Duodenal mucosa (tissue), 2 donors: Measurements from ENCODE around the gene LMX1A.
A peak's percentile ranks its signal among the peaks of the same experiment; 100 is the strongest.

Experiments used
- H3K27ac ChIP-seq: one replicate; pipeline ENCODE4 v1.7.0; 2013; ENCODE audit warnings: low read depth, low read length
- H3K27me3 ChIP-seq, 2 donors: one replicate each; pipeline ENCODE4 v1.7.0; 2013; ENCODE audit warnings: low read length in 2 of 2, control low read depth in 1 of 2; ENCODE audit not compliant: insufficient read depth in 2 of 2, control insufficient read depth in 1 of 2
- H3K36me3 ChIP-seq, 2 donors: one replicate each; pipeline ENCODE4 v1.7.0; 2013; ENCODE audit warnings: low read length in 2 of 2, control low read depth in 1 of 2; ENCODE audit not compliant: insufficient read depth in 2 of 2, control insufficient read depth in 1 of 2
- H3K4me1 ChIP-seq, 2 donors: one replicate each; pipeline ENCODE4 v1.7.0; 2013; ENCODE audit warnings: low read length in 2 of 2, control low read depth in 1 of 2; ENCODE audit not compliant: insufficient read depth in 2 of 2, control insufficient read depth in 1 of 2
- H3K4me3 ChIP-seq, 2 donors: one replicate each; pipeline ENCODE4 v1.7.0; 2013; ENCODE audit warnings: low read length in 2 of 2, low read depth in 1 of 2
- H3K9ac ChIP-seq, 2 donors: one replicate each; pipeline ENCODE4 v1.7.0; 2013; ENCODE audit warnings: low read length in 2 of 2, low read depth in 1 of 2
- H3K9me3 ChIP-seq, 2 donors: one replicate each; pipeline ENCODE4 v1.7.0; 2013; ENCODE audit warnings: low read length in 2 of 2, control low read depth in 1 of 2; ENCODE audit not compliant: control insufficient read depth in 1 of 2

LMX1A gene

GRCh38 chr1:165367375-165367993 is 11.0 kb upstream of the LMX1A start:
- Histone ChIP-seq H3K9me3 (no peaks in the 10 kb centered on the region), H3K36me3 (no peaks in the 10 kb centered on the region), H3K27me3 (peaks cover 6 to 12% of the 10 kb centered on the region in 2 donors), H3K27ac (no peak overlapping the region), H3K9ac (no peak overlapping the region), H3K4me1 (peaks cover 0 to 6% of the 10 kb centered on the region in 2 donors), H3K4me3 (no peak overlapping the region)

DNA sequence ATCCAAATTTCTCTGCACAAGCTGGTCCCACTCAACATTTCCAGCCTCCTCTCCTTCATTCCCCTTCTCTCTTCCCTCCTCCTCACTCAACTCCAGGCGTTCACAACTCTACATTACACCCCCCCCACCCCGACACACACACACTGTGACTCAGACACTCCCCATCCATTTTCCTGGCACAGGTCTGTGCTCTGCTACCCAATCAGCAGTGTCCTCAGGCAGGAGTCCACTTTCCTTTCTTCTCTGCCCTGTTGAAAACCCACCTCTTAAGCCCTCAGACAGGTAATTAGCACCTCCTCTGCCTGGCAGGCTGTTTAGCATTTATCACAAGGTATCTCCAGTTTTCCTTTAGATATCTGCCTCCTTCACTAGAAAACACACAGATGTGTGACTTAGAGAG is 8.8 kb upstream of the LMX1A start:
- Histone ChIP-seq H3K4me3 (no peak overlapping the region), H3K27ac (no peak overlapping the region), H3K27me3 (peaks cover 18 to 25% of the 10 kb centered on the region in 2 donors), H3K9me3 (no peaks in the 10 kb centered on the region), H3K36me3 (no peaks in the 10 kb centered on the region), H3K4me1 (no peaks in the 10 kb centered on the region), H3K9ac (no peak overlapping the region)

GRCh38 chr1:165364568-165365133 is 8.1 kb upstream of the LMX1A start:
- Histone ChIP-seq H3K36me3 (no peaks in the 10 kb centered on the region), H3K4me3 (no peak overlapping the region), H3K9me3 (no peaks in the 10 kb centered on the region), H3K27me3 (peaks cover 20 to 29% of the 10 kb centered on the region in 2 donors), H3K4me1 (no peaks in the 10 kb centered on the region), H3K27ac (no peak overlapping the region), H3K9ac (no peak overlapping the region)

GRCh38 chr1:165356876-165357275 is 361 bp upstream of the LMX1A start:
- Histone ChIP-seq H3K27ac (no peak overlapping the region), H3K27me3 (peaks cover 74 to 78% of the 10 kb centered on the region in 2 donors), H3K4me3 (no peak overlapping the region), H3K36me3 (no peaks in the 10 kb centered on the region), H3K9ac (no peak overlapping the region), H3K4me1 (peaks cover 15 to 17% of the 10 kb centered on the region in 2 donors), H3K9me3 (no peaks in the 10 kb centered on the region)

DNA sequence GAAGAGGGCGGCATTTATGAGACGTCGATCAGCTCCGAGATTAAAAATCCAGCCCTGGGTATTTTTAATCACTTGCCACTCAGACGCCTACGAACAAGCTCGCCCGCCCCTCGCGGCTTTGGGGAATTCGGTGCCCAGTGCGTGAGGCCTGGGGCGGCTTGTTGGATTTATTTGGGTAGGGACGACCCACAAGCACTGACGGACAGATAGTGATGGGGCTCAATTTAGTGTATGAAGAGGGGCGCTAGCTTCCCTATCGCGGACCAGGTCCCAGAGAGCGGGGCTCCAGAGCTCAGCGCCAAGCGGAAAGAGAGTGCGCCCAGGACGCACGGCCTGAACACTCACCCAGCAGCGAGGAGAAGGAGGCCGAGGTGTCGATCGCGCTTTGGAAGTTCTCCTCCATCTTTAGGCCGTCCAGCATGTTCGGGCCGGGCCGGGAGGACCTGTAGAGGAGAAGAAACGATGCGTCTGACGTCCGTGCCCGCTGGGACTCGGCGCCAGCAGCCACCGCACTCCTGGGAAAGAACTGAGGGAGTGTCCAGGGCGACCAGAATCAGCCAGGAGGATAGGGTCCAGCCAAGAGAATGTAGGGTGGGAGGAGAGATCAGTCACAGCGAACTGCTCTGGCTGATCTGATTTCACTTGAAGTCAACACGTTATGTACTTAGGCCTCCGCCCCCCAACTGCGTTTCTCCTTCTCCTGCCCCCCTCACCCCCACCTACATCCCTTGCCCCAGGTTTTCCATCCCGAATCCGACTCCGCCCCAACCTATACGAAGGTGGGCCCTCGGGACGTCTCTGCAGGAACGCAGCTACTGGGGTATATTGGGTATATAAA is 1.2 kb downstream of the LMX1A start:
- Histone ChIP-seq H3K36me3 (no peaks in the 10 kb centered on the region), H3K9me3 (no peaks in the 10 kb centered on the region), H3K4me1 (peaks cover 15 to 17% of the 10 kb centered on the region in 2 donors), H3K27ac (no peak overlapping the region), H3K9ac (no peak overlapping the region), H3K4me3 (no peak overlapping the region), H3K27me3 (peaks cover 72 to 78% of the 10 kb centered on the region in 2 donors)

DNA sequence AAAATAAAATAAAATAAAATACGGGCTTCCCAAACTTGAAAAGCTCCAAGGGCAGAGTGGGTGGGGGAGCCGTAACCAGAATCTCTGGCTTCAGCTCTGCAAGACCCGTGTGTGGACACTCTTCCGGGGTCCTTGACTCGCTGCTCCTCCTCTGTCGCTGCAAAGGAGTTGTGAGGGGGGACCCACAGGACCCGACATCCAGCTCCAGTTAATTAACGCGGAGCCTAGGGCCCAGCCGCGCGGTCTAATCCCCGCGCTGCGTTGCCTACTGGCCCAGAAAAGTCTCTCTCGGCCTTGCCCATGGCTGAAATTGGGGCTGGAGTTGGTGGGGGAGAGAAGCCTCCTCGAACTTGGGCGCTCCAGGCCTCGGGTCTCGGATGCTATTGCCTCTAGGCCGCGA is 1.8 kb downstream of the LMX1A start:
- no peak overlapping the region for H3K27ac ChIP-seq
- H3K27me3 ChIP-seq, result peaks cover 67 to 81% of the 10 kb centered on the region in 2 donors
- no peak overlapping the region for H3K9ac ChIP-seq
- no peaks in the 10 kb centered on the region for H3K36me3 ChIP-seq
- H3K9me3 ChIP-seq, result no peaks in the 10 kb centered on the region
- H3K4me3 ChIP-seq, result no peak overlapping the region
- peaks cover 15 to 17% of the 10 kb centered on the region in 2 donors for H3K4me1 ChIP-seq

DNA sequence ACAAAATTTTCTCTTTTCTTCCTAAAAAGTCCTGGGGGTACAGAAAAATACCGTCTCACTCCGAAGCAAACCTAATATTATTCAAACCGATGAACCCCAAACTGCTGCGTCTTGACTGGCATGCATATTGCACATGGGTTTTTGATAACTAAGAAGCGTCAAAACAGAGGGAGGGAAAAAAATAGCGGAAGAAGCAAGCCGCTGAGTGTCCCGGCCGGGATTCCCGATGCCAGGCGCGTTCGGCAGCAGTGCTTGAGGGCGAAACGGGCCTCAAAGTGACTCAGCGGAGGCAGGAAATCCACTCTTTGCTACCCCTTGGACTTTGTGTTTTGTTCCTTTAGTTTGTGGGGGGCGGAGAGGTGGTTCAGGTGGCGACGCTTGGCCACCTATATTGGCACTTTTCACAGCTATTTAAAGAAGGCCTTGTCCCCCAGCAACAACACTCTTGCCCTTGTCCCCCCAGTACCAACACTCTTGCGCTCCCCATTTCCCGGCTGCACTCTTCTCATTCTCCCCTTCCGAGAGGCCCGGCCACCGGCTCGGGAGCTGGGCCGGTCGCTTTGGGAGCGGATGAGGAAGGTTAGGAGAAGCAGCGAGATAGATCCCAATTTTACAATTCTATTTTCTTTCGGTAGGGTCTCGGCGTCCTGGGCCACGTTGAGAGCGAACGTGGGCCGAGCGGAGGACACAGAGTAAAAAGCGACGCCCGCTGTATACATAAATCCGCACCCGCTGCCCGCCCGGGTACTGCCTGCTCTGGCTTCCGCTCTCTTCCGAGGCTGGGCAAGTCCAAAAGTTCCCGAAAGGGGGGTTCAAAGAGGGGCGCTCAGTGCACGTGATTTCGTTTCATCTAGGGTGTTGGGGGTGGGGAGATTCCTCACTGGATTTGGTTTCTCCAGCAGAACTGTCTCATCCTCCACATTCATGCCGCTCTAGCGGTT is 2.5 kb downstream of the LMX1A start:
- Histone ChIP-seq H3K27me3 (peaks cover 65 to 88% of the 10 kb centered on the region in 2 donors), H3K4me3 (peak overlapping the region in 1 of 2 donors; percentile 12)

DNA sequence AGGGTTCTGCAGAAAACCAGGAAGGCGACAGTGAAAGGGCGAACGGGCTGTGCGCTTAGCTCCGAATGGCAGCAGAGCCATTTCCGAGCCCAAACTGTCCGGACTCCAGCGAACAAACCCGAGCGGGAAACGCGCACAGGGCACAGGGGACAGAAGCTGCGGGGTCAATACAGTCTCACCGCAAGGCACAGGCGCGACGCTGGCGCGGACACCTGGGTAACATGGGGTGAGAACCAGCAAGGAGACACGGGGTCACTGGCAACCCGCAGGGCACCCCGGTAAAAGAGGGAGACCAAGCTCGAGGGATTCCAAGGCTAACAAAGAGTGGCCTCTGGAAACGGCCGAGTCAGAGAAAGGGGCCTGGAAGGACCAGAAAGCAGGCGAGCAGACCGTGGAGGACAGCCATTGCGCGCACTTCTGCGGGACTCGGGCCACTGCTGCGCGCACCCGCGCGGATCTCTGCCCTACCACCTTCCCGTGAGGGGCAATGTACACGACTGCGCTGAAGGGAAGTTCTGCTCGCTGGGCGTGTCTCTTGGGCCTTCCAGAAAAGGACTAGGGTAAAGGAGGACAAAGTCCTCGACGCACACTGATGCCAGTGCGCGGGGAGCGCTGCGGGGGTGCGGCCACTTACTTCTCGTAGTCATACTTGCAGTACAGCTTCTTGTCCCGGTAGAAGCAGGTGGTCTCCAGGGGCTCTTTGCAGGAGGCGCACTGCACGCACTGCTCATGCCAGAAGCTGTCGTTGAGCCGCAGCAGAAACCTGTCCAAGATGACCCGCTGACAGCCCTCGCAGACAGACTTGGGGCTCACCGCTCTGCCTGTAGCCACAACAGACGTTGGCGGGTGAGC is 3.8 kb downstream of the LMX1A start:
- H3K9me3 ChIP-seq, result no peaks in the 10 kb centered on the region
- peaks cover 15 to 17% of the 10 kb centered on the region in 2 donors for H3K4me1 ChIP-seq
- no peak overlapping the region for H3K9ac ChIP-seq
- H3K36me3 ChIP-seq, result no peaks in the 10 kb centered on the region
- no peak overlapping the region for H3K27ac ChIP-seq
- peak overlapping the region; percentile 64 to 73 for H3K4me3 ChIP-seq
- H3K27me3 ChIP-seq, result peaks cover 69 to 93% of the 10 kb centered on the region in 2 donors

More for the DNA sequence above, 2.5 kb downstream of the LMX1A start:
- Histone ChIP-seq H3K4me1 (peaks cover 15 to 17% of the 10 kb centered on the region in 2 donors), H3K9ac (no peak overlapping the region), H3K36me3 (no peaks in the 10 kb centered on the region), H3K9me3 (no peaks in the 10 kb centered on the region), H3K27ac (no peak overlapping the region)

GRCh38 chr1:165351863-165352441 is 4.6 kb downstream of the LMX1A start:
- H3K9ac ChIP-seq, result no peak overlapping the region
- no peaks in the 10 kb centered on the region for H3K9me3 ChIP-seq
- peak overlapping the region; percentile 64 to 73 for H3K4me3 ChIP-seq
- no peaks in the 10 kb centered on the region for H3K36me3 ChIP-seq
- H3K27me3 ChIP-seq, result peaks cover 66 to 93% of the 10 kb centered on the region in 2 donors
- no peak overlapping the region for H3K27ac ChIP-seq
- peaks cover 15 to 17% of the 10 kb centered on the region in 2 donors for H3K4me1 ChIP-seq
